Right atrium auricular region (tissue), 2 donors: ENCODE results near the gene DLG2. TPM values are rescaled to one million over a fixed set of nuclear protein-coding genes. Genes with fewer than 3 reads are reported as not detected.

Experiments used
- DNase-seq: peaks from one replicate; pipeline ENCODE4 v3.0.0-alpha.2; 2019; ENCODE audit warnings: low spot score
- H3K27ac ChIP-seq, 2 donors: fragments of 200-600 bp; sonication (generic); 1 replicate in 1 of 2; 2 replicates in 1 of 2; pipeline ENCODE4 v1.5.1; 2016 to 2019
- H3K27me3 ChIP-seq, 2 donors: fragments of 200-600 bp; sonication (generic); one replicate each; pipeline versions ENCODE4 v1.5.1 to v1.6.0; 2017 to 2019
- H3K36me3 ChIP-seq: fragments of 200-600 bp; sonication (generic); one replicate; pipeline ENCODE4 v1.5.1; 2016
- H3K4me1 ChIP-seq, 2 donors: fragments of 200-600 bp; sonication (generic); one replicate each; pipeline versions ENCODE4 v1.5.1 to v1.6.0; 2017 to 2019
- H3K4me3 ChIP-seq, 2 donors: fragments of 200-600 bp; sonication (generic); 1 replicate in 1 of 2; 2 replicates in 1 of 2; pipeline ENCODE4 v1.5.1; 2017 to 2019; ENCODE audit warnings: mild to moderate bottlenecking in 1 of 2, moderate library complexity in 1 of 2
- H3K9me3 ChIP-seq, 2 donors: fragments of 200-600 bp; sonication (generic); one replicate each; pipeline ENCODE4 v1.5.1; 2019
- CTCF ChIP-seq, 2 donors: fragments of 200-600 bp; sonication (generic); IDR thresholded peaks; one replicate each; pipeline ENCODE4 v1.5.1; 2019; ENCODE audit warnings: antibody characterized with exemption in 2 of 2
- total RNA-seq, 2 donors: library from RNA; depleted of rRNA; stranded (reverse); fragments of >200 nt; gene quantifications; one replicate each; pipeline ENCODE4 v1.1.0, GENCODE V29; 2016

The DLG2 gene
- total RNA-seq, 2 donors from 2014 or later, result 6.6 to 6.7 TPM

GRCh38 chr11:85483861-85484260 lies 143.3 kb downstream of the DLG2 start:
- TF ChIP-seq CTCF (IDR thresholded peaks at IDR 0.05), result no peak
- Histone ChIP-seq H3K4me3 (no peak overlapping the region), H3K4me1 (no peaks in the 10 kb centered on the region), H3K27me3 (no peaks in the 10 kb centered on the region), H3K27ac (no peak overlapping the region), H3K9me3 (peaks cover 0 to 12% of the 10 kb centered on the region in 2 donors), H3K36me3 (no peaks in the 10 kb centered on the region)
- no peak for DNase-seq

- Histone ChIP-seq H3K27ac (no peak overlapping the region), H3K9me3 (peaks cover 0 to 7% of the 10 kb centered on the region in 2 donors)
- TF ChIP-seq CTCF (IDR thresholded peaks at IDR 0.05), result no peak
Observed at GRCh38 chr11:85481862-85482261, 145.3 kb downstream of the DLG2 start.

GRCh38 chr11:85475660-85476517 lies 151.3 kb downstream of the DLG2 start:
- no peak for TF ChIP-seq CTCF (IDR thresholded peaks at IDR 0.05)
- no peaks in the 10 kb centered on the region for H3K9me3 ChIP-seq
- no peaks in the 10 kb centered on the region for H3K27me3 ChIP-seq
- no peak for DNase-seq
- H3K27ac ChIP-seq, result no peak overlapping the region
- H3K4me3 ChIP-seq, result no peak overlapping the region
- no peaks in the 10 kb centered on the region for H3K4me1 ChIP-seq
- H3K36me3 ChIP-seq, result no peaks in the 10 kb centered on the region

More at GRCh38 chr11:85481862-85482261, 145.3 kb downstream of the DLG2 start:
- H3K27me3 ChIP-seq, result no peaks in the 10 kb centered on the region
- DNase-seq, result no peak
- H3K36me3 ChIP-seq, result no peaks in the 10 kb centered on the region
- no peak overlapping the region for H3K4me3 ChIP-seq
- H3K4me1 ChIP-seq, result no peaks in the 10 kb centered on the region

DNA sequence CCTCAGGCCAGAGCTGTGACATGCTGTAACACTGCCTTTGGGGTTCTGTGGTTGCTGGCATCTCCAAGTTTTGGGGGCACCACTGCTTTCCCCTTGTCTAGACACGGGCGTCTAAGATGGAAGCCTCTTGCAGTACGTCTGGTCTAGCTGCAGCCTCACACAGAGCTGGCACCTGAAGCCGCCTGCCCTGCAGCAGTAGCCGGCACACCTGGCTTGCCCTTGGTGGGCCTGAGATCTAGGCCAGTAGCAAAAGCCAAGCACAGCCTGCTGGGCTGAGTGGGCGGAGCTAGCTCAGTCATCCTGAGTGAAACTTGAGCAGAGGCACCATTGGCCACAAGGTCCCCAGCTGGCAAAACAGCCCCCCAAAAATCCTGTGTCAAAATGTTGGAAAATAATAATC lies 154.2 kb downstream of the DLG2 start:
- TF ChIP-seq CTCF (IDR thresholded peaks at IDR 0.05), result no peak
- no peak overlapping the region for H3K27ac ChIP-seq

GRCh38 chr11:85464283-85464682 lies 162.9 kb downstream of the DLG2 start:
- Histone ChIP-seq H3K4me3 (no peak overlapping the region), H3K27ac (no peak overlapping the region), H3K4me1 (no peaks in the 10 kb centered on the region), H3K36me3 (no peaks in the 10 kb centered on the region), H3K9me3 (no peaks in the 10 kb centered on the region), H3K27me3 (no peaks in the 10 kb centered on the region)
- peak in 1 of 2 donors; percentile 24 for TF ChIP-seq CTCF (IDR thresholded peaks at IDR 0.05)
- DNase-seq, result no peak

More for the DNA sequence above, 154.2 kb downstream of the DLG2 start:
- no peak for DNase-seq
- no peaks in the 10 kb centered on the region for H3K36me3 ChIP-seq
- H3K4me1 ChIP-seq, result no peaks in the 10 kb centered on the region
- no peak overlapping the region for H3K4me3 ChIP-seq
- no peaks in the 10 kb centered on the region for H3K9me3 ChIP-seq
- no peaks in the 10 kb centered on the region for H3K27me3 ChIP-seq
